Neutrophil (primary cell): ENCODE data around the gene MRRF.

Experiments
- H3K27ac ChIP-seq: fragments of 200-600 bp; sonication (generic); 2 replicates; pipeline ENCODE4 v1.5.1; 2016; ENCODE audit warnings: mild to moderate bottlenecking, moderate library complexity
- H3K27me3 ChIP-seq: fragments of 200-600 bp; sonication (generic); 2 replicates; pipeline ENCODE4 v1.6.0; 2016; ENCODE audit warnings: mild to moderate bottlenecking
- H3K36me3 ChIP-seq: fragments of 200-600 bp; sonication (generic); 2 replicates; pipeline ENCODE4 v1.5.1; 2017
- H3K4me1 ChIP-seq, 2 experiments: fragments of 200-600 bp in 1 of 2; sonication (generic) in 1 of 2; 1 replicate in 1 of 2; 2 replicates in 1 of 2; pipeline versions ENCODE4 v1.5.1 to v1.6.1; 2013 to 2016; ENCODE audit warnings: low read depth in 1 of 2, low read length in 1 of 2, mild to moderate bottlenecking in 1 of 2, moderate library complexity in 1 of 2; ENCODE audit not compliant: control insufficient read depth in 1 of 2, insufficient read depth in 1 of 2
- H3K4me3 ChIP-seq, 2 experiments: fragments of 200-600 bp in 1 of 2; sonication (generic) in 1 of 2; 1 replicate in 1 of 2; 2 replicates in 1 of 2; pipeline ENCODE4 v1.5.1; 2013 to 2016; ENCODE audit warnings: low read depth in 1 of 2, low read length in 1 of 2, mild to moderate bottlenecking in 1 of 2, moderate library complexity in 1 of 2
- H3K9me3 ChIP-seq: fragments of 200-600 bp; sonication (generic); 2 replicates; pipeline ENCODE4 v1.5.1; 2016
- CTCF ChIP-seq: fragments of 200-600 bp; sonication (generic); IDR thresholded peaks from 2 replicates; pipeline ENCODE4 v1.5.1; 2016; ENCODE audit warnings: antibody characterized with exemption

Gene MRRF

DNA sequence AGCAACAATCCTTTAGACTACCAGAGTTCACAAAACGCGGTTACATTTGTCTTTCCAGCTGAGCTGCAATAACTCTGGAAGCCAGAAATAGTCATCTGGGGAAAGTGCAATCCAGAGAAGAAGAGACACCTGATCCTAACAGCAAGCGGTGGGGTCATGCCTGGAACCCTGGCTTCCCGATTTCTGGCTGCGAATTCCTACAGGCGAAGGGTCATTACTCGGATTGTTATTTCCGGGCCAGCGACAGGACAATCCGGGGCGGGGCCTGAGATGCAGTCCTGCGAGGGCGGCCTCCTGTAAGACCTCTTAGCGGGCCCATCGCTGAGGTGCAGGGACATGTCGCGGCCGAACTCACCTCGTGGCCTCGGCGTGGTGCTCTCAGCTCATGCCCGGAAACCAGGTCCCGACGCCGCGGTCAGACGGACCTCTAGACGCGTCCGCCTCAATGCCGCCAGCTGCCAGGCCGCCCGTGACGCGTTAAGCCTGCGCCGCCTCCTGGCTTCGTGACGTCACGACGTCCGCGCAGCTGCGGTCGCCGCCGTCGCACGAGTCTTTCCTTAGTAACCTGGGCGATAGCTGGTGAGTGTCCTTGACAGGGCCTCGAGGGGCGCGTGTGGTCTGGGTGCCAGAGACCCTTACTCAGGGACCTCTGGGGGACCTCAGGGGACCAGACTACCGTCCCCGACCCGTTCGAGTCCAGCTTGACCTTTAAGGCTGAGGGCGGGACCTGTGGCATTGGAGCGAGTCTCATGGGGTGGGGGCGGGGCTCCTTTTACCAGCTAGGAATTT lies at the start of gene MRRF, which contains the start of gene RBM18:
TSS of gene MRRF (plus strand) at position 523 of the 789 bp plus-strand sequence. CDS start 6,010 bp downstream, outside the sequence.
TSS of gene RBM18 (minus strand) at position 481 of the 789 bp plus-strand sequence. CDS start 3,348 bp downstream, outside the sequence.
- peak; percentile 40 for TF ChIP-seq CTCF
- Histone ChIP-seq H3K27ac (peak within 1 kb of the TSS; percentile 90), H3K4me3 (peak within 1 kb of the TSS; percentile 83 to 91), H3K9me3 (no peaks in the 10 kb centered on the region), H3K4me1 (peaks cover 22 to 25% of the 10 kb centered on the region in 2 experiments), H3K36me3 (peaks cover 20% of the 10 kb centered on the region), H3K27me3 (no peaks in the 10 kb centered on the region)

GRCh38 chr9:122215663-122216062 lies 49.0 kb upstream of the MRRF start:
- Histone ChIP-seq H3K4me1 (peaks cover 12 to 24% of the 10 kb centered on the region in 2 experiments), H3K9me3 (no peaks in the 10 kb centered on the region), H3K4me3 (no peak overlapping the region), H3K36me3 (no peaks in the 10 kb centered on the region), H3K27me3 (peaks cover 100% of the 10 kb centered on the region), H3K27ac (no peak overlapping the region)
- no peak for TF ChIP-seq CTCF

DNA sequence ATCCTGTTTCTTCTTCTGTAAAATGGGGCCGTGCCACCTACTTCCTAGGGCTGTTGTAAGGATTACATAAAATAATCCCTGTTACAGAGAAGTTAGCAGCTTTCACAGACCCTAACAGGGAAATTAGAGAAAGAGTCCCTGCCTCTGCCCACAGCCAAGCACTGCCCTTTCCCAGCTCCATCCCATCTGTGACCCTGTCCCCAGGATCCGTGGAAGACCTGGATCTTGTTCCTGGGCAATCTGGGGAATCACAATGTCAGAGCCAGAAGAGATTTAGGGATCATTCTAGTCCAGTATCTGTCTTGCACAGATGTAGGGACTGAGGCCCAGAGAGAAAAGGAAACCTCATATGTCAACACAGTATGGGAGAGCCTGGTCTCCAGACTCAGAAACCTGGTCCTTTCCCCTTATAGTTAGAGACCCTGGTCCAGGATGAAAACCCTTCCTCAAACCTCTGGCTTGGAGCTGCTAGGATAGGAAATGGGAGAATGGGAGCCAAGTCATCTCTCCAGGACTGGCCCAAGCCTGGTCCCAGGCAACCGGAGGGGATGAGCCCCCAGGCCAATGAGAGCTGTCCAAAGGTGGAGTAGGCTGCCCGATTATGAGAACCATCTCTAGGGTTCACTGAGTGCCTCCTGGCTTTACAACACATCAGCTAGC lies 48.4 kb upstream of the MRRF start:
- no peak for TF ChIP-seq CTCF
- Histone ChIP-seq H3K36me3 (no peaks in the 10 kb centered on the region), H3K27me3 (peaks cover 100% of the 10 kb centered on the region), H3K9me3 (no peaks in the 10 kb centered on the region), H3K27ac (no peak overlapping the region), H3K4me3 (no peak overlapping the region), H3K4me1 (peaks cover 12 to 24% of the 10 kb centered on the region in 2 experiments)

- H3K36me3 ChIP-seq = no peaks in the 10 kb centered on the region
- no peak overlapping the region for H3K27ac ChIP-seq
- H3K4me3 ChIP-seq = no peak overlapping the region
- TF ChIP-seq CTCF = no peak
- H3K27me3 ChIP-seq = peaks cover 100% of the 10 kb centered on the region
- peaks cover 12 to 24% of the 10 kb centered on the region in 2 experiments for H3K4me1 ChIP-seq
- H3K9me3 ChIP-seq = no peaks in the 10 kb centered on the region
Observed at GRCh38 chr9:122216798-122217418, 47.8 kb upstream of the MRRF start.

DNA sequence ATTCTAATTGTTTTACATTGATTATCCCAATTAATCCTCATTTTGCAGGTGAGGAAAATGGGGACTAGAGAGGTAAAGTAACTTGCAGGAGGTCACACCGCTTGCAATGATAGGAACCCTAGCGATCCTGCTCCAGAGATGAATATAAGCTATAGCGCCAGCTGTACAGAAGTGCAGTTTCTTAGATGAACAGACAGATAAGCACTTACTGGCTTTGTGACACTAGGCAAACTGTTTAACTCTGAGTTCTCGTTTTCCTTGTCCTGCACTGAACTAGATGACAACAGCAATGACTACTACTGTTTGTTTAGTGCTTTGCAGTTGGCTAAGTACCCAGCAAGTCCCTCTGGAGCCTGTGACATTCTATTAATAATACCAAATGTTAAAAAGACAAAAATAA lies 47.0 kb upstream of the MRRF start:
- no peak overlapping the region for H3K27ac ChIP-seq
- peaks cover 12 to 24% of the 10 kb centered on the region in 2 experiments for H3K4me1 ChIP-seq
- no peaks in the 10 kb centered on the region for H3K36me3 ChIP-seq
- H3K4me3 ChIP-seq = no peak overlapping the region
- no peak for TF ChIP-seq CTCF
- peaks cover 100% of the 10 kb centered on the region for H3K27me3 ChIP-seq
- no peaks in the 10 kb centered on the region for H3K9me3 ChIP-seq
